ENCODE results near the gene PRAMEF26.
"Not testable (repeated sequence)": the region's sequence is repeated elsewhere in the genome, so short reads cannot be mapped to it uniquely, and the experiment has no call there.

Gene PRAMEF26

GRCh38 chr1:13155909-13156308, at the start of gene PRAMEF26:
PRAMEF26 (minus strand) TSS chr1:13156009; CDS start chr1:13153095, 2,914 bp downstream.
- DNase-seq: not testable (repeated sequence)

- DNase-seq: not testable (repeated sequence)
Measured at GRCh38 chr1:13201309-13201708, 45.5 kb upstream of the PRAMEF26 start, which contains the start of gene PRAMEF13. PRAMEF13 (minus strand) TSS chr1:13201409; CDS start chr1:13199589, 1,820 bp downstream.

GRCh38 chr1:13171548-13171947, 15.7 kb upstream of the PRAMEF26 start, which contains the start of gene PRAMEF9:
PRAMEF9 (plus strand) TSS chr1:13171848; CDS start chr1:13175281, 3,433 bp downstream.
- not testable (repeated sequence) for DNase-seq

GRCh38 chr1:13165531-13165930, 9.7 kb upstream of the PRAMEF26 start, which contains the start of gene HNRNPCL4:
HNRNPCL4 (minus strand) TSS chr1:13165631; CDS start chr1:13165467, 164 bp downstream.
- not testable (repeated sequence) for DNase-seq

- DNase-seq: not testable (repeated sequence)
Measured at GRCh38 chr1:13116754-13117153, 39.1 kb downstream of the PRAMEF26 start, which contains the start of gene HNRNPCL2. HNRNPCL2 (minus strand) TSS chr1:13116854; CDS start chr1:13116400, 454 bp downstream.

All from hematopoietic multipotent progenitor cell treated with erythropoietin and hydrocortisone succinate and interleukin-3 and kit ligand, for 4 days (in vitro differentiated cells).